Transverse colon (tissue), 4 donors: ENCODE data around the gene FAR2.

ENCODE experiments used
- EP300 ChIP-seq: sonication (generic); formaldehyde crosslinking; IDR thresholded peaks from one replicate; pipeline ENCODE4 v1.6.1; 2017; ENCODE audit warnings: antibody characterized with exemption, low read depth
- POLR2A ChIP-seq: fragments of 450-650 bp; IDR thresholded peaks from one replicate; pipeline ENCODE4 v1.6.1; 2016; ENCODE audit warnings: antibody characterized with exemption, mild to moderate bottlenecking, moderate library complexity
- POLR2AphosphoS5 ChIP-seq, 3 donors: sonication (generic); formaldehyde crosslinking; IDR thresholded peaks; one replicate each; pipeline ENCODE4 v1.6.1; 2016; ENCODE audit warnings: antibody characterized with exemption in 3 of 3
- TF ChIP-seq, protein P1 (sequence below), 5 experiments: fragments of 200-600 bp in 3 of 5; fragments of 450-650 bp in 2 of 5; sonication (generic) in 3 of 5; IDR thresholded peaks; 1 replicate in 2 of 5; 2 replicates in 3 of 5; pipeline ENCODE4 v1.5.1; 2016 to 2017; ENCODE audit warnings: antibody characterized with exemption in 5 of 5, inconsistent platforms in 3 of 5, mild to moderate bottlenecking in 2 of 5, moderate library complexity in 1 of 5

DNA sequence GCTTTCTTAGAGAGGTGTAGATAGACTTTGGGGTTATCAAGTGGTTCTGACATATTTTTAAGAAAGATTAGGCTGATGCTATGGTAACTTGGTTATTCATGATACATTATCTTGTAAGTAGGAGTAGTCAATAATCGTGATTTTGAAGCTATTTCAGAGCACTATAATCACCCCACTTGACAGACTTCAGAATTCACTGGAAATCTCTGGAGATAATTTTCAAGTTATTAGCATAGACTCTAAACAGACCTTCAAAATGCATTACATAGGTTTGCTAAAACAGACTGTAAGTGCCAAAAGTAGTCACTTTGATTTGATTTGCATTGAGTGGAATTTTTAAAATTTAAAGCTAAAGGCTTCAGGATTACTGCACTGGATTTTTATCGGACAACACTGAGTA is 157.6 kb downstream of the FAR2 start:
- no peak for TF ChIP-seq POLR2A
- TF ChIP-seq, protein P1, sequence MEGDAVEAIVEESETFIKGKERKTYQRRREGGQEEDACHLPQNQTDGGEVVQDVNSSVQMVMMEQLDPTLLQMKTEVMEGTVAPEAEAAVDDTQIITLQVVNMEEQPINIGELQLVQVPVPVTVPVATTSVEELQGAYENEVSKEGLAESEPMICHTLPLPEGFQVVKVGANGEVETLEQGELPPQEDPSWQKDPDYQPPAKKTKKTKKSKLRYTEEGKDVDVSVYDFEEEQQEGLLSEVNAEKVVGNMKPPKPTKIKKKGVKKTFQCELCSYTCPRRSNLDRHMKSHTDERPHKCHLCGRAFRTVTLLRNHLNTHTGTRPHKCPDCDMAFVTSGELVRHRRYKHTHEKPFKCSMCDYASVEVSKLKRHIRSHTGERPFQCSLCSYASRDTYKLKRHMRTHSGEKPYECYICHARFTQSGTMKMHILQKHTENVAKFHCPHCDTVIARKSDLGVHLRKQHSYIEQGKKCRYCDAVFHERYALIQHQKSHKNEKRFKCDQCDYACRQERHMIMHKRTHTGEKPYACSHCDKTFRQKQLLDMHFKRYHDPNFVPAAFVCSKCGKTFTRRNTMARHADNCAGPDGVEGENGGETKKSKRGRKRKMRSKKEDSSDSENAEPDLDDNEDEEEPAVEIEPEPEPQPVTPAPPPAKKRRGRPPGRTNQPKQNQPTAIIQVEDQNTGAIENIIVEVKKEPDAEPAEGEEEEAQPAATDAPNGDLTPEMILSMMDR (IDR thresholded peaks at IDR 0.05): no peak
- no peak for TF ChIP-seq EP300
- no peak for TF ChIP-seq POLR2AphosphoS5 (IDR thresholded peaks at IDR 0.05)
